NCI-H128 (cell line): ENCODE results near the gene BEGAIN.

ENCODE experiments used
- DNase-seq: peaks from one replicate; lab custom pipeline; 2025; ENCODE audit not compliant: unreplicated experiment; lab: John Stamatoyannopoulos, UW

The BEGAIN gene

GRCh38 chr14:100602621-100603230 is 15.5 kb upstream of the BEGAIN start:
- no peak for DNase-seq

- no peak for DNase-seq
Measured at GRCh38 chr14:100601914-100602313, 14.7 kb upstream of the BEGAIN start.

GRCh38 chr14:100601064-100601463 is 13.8 kb upstream of the BEGAIN start:
- DNase-seq: no peak

GRCh38 chr14:100599981-100600380 is 12.8 kb upstream of the BEGAIN start:
- DNase-seq: no peak

- DNase-seq: no peak
Measured at GRCh38 chr14:100594625-100594951, 7.4 kb upstream of the BEGAIN start.

- no peak for DNase-seq
Measured at GRCh38 chr14:100593751-100594624, 6.8 kb upstream of the BEGAIN start.

GRCh38 chr14:100592972-100593371 is 5.8 kb upstream of the BEGAIN start:
- no peak for DNase-seq

GRCh38 chr14:100592461-100592891 is 5.3 kb upstream of the BEGAIN start:
- no peak for DNase-seq

- no peak for DNase-seq
Measured at GRCh38 chr14:100591453-100592371, 4.5 kb upstream of the BEGAIN start.

GRCh38 chr14:100590726-100591452 is 3.7 kb upstream of the BEGAIN start:
- DNase-seq: no peak

GRCh38 chr14:100589760-100590469 is 2.7 kb upstream of the BEGAIN start:
- no peak for DNase-seq

GRCh38 chr14:100589071-100589759 is 2.0 kb upstream of the BEGAIN start:
- DNase-seq: no peak

- no peak for DNase-seq
Measured at GRCh38 chr14:100588671-100589070, 1.5 kb upstream of the BEGAIN start.

- no peak for DNase-seq
Measured at GRCh38 chr14:100587763-100588411, 670 bp upstream of the BEGAIN start.

- no peak for DNase-seq
Measured at GRCh38 chr14:100586403-100587085, 673 bp downstream of the BEGAIN start.

GRCh38 chr14:100586153-100586402 is 1.1 kb downstream of the BEGAIN start:
- no peak for DNase-seq

- DNase-seq: no peak
Measured at GRCh38 chr14:100585448-100586152, 1.6 kb downstream of the BEGAIN start.
